ENCODE measurements around the gene SCAF11.

SCAF11 gene

DNA sequence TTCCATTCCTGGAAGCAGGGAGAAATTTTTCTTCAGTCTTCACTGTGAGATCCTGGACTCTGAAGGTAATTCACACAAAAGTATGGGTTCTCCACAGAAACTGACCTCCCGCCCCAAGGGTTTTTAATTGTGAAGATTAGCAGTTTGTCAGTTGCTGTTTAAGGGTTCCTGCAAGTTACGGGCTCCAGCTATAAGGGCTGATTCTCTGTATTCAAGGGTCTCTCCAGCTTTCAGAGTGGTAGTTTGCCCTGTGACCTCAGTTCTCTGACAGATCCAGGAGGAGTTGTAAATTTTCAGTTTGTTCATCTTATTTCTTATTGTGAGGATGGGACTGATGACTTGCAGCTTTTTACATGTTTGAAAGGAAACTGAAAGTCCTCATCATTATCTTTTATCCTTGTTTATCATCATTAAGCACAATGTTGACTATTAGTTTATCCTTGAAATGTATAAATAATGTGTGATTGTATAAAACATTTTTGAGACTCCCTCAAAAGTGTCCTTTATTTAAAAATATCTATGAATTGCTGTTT is 110.9 kb downstream of the SCAF11 start:
- Mint-ChIP-seq H3K9me3 (peaks cover 24% of the 10 kb centered on the region), H3K4me3 (peak overlapping the region; percentile 72), H3K4me1 (ENCODE audit: low read depth) (peaks cover 47% of the 10 kb centered on the region), H3K27ac (peak overlapping the region; percentile 90), H3K36me3 (ENCODE audit: low read depth) (peaks cover 61% of the 10 kb centered on the region), H3K27me3 (ENCODE audit: low read depth) (no peaks in the 10 kb centered on the region)

DNA sequence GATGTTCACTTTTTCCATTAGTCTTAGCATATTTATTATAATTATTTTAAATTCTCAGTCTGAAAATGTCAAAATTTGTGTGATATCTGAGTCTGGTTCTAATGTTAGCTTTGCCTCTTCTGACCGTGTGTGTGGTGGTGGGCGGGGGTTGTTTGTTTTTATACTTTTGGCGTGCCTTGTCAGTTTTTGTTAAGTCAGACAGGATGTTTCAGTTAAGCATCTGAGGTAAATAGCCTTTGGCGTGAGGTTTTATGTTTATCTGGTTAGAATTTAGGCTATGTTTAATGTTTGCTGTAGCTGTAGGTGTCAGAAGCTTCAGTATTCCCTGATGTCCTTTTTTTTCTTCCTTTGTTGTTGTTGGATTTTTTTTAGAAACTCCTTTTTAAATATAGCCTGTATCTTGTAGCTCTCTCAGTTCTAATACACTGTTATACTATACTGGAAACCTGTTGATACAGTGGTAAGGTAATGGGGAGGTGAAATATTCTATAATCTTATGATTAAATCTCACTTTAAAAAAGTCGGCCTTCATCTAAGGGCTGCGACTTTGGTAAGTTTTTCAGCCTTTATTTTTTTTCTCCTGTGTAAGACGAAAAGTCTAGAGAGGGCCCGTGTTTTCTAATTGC is 111.6 kb downstream of the SCAF11 start:
- Mint-ChIP-seq H3K36me3 (ENCODE audit: low read depth) (peaks cover 64% of the 10 kb centered on the region), H3K27me3 (ENCODE audit: low read depth) (no peaks in the 10 kb centered on the region), H3K4me3 (peak overlapping the region; percentile 72), H3K9me3 (peaks cover 21% of the 10 kb centered on the region), H3K27ac (peak overlapping the region; percentile 90), H3K4me1 (ENCODE audit: low read depth) (peaks cover 47% of the 10 kb centered on the region)

DNA sequence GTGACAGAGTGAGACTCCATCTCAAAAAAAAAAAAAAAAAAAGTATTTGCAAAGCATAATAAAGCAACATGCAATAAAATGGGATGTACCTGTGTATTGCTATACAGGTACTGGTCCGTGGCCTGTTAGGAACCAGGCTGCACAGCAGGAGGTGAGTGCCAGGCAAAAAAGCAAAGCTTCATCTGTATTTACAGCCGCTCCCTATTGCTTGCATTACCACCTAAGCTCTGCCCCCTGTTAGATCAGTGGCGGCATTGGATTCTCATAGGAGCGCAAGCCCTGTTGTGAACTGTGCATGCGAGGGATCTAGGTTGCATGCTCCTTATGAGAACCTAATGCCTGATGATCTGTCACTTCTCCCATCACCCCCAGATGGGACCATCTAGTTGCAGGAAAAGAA is 113.3 kb downstream of the SCAF11 start:
- H3K27me3 Mint-ChIP-seq (ENCODE audit: low read depth) = no peaks in the 10 kb centered on the region
- peaks cover 52% of the 10 kb centered on the region for H3K4me1 Mint-ChIP-seq (ENCODE audit: low read depth)
- peaks cover 67% of the 10 kb centered on the region for H3K36me3 Mint-ChIP-seq (ENCODE audit: low read depth)
- peaks cover 8% of the 10 kb centered on the region for H3K9me3 Mint-ChIP-seq
- H3K4me3 Mint-ChIP-seq = no peak overlapping the region
- no peak overlapping the region for H3K27ac Mint-ChIP-seq

DNA sequence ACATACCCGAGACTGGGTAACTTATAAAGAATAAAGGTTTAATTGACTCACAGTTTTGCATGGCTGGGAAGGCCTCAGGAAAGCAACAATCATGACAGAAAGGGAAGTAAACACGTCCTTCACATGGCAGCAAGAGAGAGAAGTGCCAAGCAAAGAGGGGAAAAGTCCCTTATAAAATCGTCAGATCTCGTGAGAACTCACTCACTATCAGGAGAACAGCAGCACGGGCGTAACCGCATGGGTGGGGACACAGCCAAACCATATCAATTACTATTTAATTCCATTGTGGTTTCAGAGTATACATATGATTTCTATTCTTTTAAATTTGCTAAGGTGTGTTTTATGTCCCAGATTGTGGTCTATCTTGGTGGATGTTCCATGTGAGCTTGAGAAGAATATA is 117.9 kb downstream of the SCAF11 start:
- Mint-ChIP-seq H3K36me3 (ENCODE audit: low read depth) (peaks cover 63% of the 10 kb centered on the region), H3K4me3 (no peak overlapping the region), H3K27ac (peak overlapping the region; percentile 37), H3K27me3 (ENCODE audit: low read depth) (no peaks in the 10 kb centered on the region), H3K4me1 (ENCODE audit: low read depth) (peaks cover 28% of the 10 kb centered on the region), H3K9me3 (peaks cover 4% of the 10 kb centered on the region)

Measured in T-helper 1 cell treated with Interleukin-12 subunit alpha and Interleukin-12 subunit beta and Interleukin-4 antibody, amounts not matched to agents 30 μg/mL and 1 μg/mL, for 36 hours (primary cell).